ENCODE measurements around the gene PCNA. TPM values are rescaled to one million over a fixed set of nuclear protein-coding genes. Genes with fewer than 3 reads are reported as not detected.
"Not testable (repeated sequence)": the region's sequence is repeated elsewhere in the genome, so short reads cannot be mapped to it uniquely, and the experiment has no call there.

The PCNA gene
- total RNA-seq, 4 donors from 2014 or later, result 21.9 to 60.0 (median 54.1) TPM

GRCh38 chr20:5074232-5074674 lies 45.5 kb downstream of the PCNA start:
- Histone ChIP-seq H3K36me3 (no peaks in the 10 kb centered on the region), H3K4me1 (peaks cover 19% of the 10 kb centered on the region), H3K9me3 (no peaks in the 10 kb centered on the region), H3K27me3 (no peaks in the 10 kb centered on the region), H3K4me3 (no peak overlapping the region), H3K27ac (peak overlapping the region; percentile 30)
- DNase-seq (ENCODE audit: low spot score in 2 of 2), result no peak
- WGBS, result 82% methylated on average over 3 of the region's 3 CpGs
- no peak for TF ChIP-seq CTCF (IDR thresholded peaks at IDR 0.05)
- TF ChIP-seq POLR2A (IDR thresholded peaks at IDR 0.05), result no peak
- no peak for TF ChIP-seq EP300 (IDR thresholded peaks at IDR 0.05)
- no peak for TF ChIP-seq POLR2AphosphoS5 (IDR thresholded peaks at IDR 0.05)

- Histone ChIP-seq H3K27me3 (no peaks in the 10 kb centered on the region), H3K36me3 (no peaks in the 10 kb centered on the region), H3K4me3 (no peak overlapping the region), H3K9me3 (no peaks in the 10 kb centered on the region), H3K4me1 (peaks cover 16% of the 10 kb centered on the region), H3K27ac (peak overlapping the region; percentile 30)
- no peak for DNase-seq (ENCODE audit: low spot score in 2 of 2)
- TF ChIP-seq POLR2AphosphoS5 (IDR thresholded peaks at IDR 0.05), result no peak
- no peak for TF ChIP-seq CTCF (IDR thresholded peaks at IDR 0.05)
- WGBS, result 38% methylated on average over 4 of the region's 4 CpGs
Observed at GRCh38 chr20:5073660-5074231, 46.0 kb downstream of the PCNA start.

DNA sequence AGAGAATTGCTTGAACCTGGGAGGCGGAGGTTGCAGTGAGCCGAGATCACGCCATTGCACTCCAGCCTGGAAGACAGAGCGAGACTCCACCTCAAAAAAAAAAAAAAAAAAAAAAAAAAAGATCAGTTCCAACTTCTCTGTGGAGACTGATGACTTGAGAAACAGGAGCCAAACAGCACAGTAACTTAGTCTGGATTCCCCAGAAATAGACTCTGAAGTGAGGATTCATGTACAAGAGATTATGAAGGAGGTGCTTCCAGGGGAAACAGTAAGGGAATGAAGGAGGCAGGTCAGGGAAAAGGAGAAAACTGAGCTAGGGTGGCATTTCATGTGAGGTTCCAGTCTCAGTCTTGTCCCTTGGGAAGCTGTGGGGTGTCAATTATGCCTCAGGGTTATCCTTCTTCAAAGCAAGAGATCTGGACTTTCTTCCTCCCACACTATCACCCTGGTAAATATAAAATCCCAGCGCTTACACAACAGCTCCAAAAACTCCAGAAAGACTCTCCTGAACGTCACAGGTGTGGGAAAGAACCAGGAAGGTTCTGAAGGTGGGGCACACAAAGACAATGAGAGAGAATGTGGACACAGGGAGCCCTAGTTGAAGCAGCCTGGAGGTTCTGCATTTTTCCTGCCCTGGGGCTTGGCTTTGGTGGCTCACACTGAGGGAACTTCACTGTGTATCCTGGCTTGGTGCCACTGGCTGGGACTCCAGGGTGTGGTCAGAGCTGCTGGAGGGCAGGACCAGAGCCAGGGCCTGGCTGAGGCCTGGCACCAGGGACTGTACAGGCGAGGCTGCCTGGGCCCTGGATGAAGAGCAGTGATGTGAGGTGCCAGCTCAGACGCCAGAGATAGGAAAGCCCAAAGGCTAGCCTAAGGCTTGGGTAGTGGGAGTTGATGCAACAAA lies 46.8 kb downstream of the PCNA start:
- H3K9me3 ChIP-seq, result no peaks in the 10 kb centered on the region
- no peaks in the 10 kb centered on the region for H3K36me3 ChIP-seq
- H3K27me3 ChIP-seq, result no peaks in the 10 kb centered on the region
- H3K4me3 ChIP-seq, result no peak overlapping the region
- 57% methylated on average over 6 of the region's 8 CpGs for WGBS
- peak overlapping the region; percentile 30 for H3K27ac ChIP-seq
- DNase-seq (ENCODE audit: low spot score in 2 of 2), result peak; percentile 91 to 94
- H3K4me1 ChIP-seq, result peaks cover 13% of the 10 kb centered on the region
- no peak for TF ChIP-seq POLR2A (IDR thresholded peaks at IDR 0.05)
- no peak for TF ChIP-seq CTCF (IDR thresholded peaks at IDR 0.05)
- no peak for TF ChIP-seq EP300 (IDR thresholded peaks at IDR 0.05)
- no peak for TF ChIP-seq POLR2AphosphoS5 (IDR thresholded peaks at IDR 0.05)

DNA sequence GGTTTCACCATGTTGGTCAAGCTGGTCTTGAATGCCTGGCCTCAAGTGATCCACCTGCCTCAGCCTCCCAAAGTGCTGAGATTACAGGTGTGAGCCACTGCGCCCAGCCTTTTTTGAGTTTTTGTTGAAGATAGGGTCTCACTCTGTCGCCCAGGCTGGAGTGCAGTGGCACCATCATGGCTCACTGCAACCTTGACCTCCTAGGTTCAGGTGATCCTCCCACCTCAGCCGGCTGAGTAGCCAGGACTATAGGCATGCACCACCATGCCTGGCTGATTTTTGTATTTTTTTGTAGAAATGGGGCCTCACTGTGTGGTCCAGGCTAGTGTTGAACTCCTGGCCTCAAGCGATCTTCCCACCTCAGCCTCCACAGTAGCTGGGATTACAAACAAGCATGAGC lies 47.8 kb downstream of the PCNA start:
- not testable (repeated sequence) for H3K27ac ChIP-seq; H3K9me3 ChIP-seq; H3K4me3 ChIP-seq; H3K27me3 ChIP-seq; H3K36me3 ChIP-seq; DNase-seq (ENCODE audit: low spot score in 2 of 2)
- H3K4me1 ChIP-seq, result peaks cover 13% of the 10 kb centered on the region
- WGBS, result 100% methylated on average over 4 of the region's 4 CpGs

DNA sequence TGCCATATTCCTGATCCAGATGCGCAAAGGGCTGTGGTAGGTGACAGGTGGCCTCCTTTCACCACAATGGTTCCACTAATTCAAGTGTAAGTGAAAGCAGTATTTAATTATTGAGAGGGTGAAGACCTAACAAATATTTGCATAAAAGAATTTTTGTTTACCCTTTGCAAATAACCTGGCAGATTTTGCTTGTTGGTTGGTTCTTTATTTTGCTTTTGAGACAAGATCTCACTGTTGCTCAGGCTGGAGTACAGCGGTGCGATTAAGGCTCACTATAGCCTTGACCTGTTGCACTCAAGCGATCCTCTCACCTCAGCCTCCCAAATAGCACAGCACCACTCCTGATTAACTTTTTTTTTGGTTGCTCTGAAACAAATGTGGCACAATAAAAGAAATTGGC lies 49.2 kb downstream of the PCNA start:
- Histone ChIP-seq H3K27ac (no peak overlapping the region), H3K4me1 (peaks cover 13% of the 10 kb centered on the region), H3K27me3 (no peaks in the 10 kb centered on the region), H3K36me3 (no peaks in the 10 kb centered on the region), H3K9me3 (no peaks in the 10 kb centered on the region), H3K4me3 (no peak overlapping the region)
- TF ChIP-seq POLR2AphosphoS5 (IDR thresholded peaks at IDR 0.05), result no peak
- TF ChIP-seq CTCF (IDR thresholded peaks at IDR 0.05), result no peak
- TF ChIP-seq EP300 (IDR thresholded peaks at IDR 0.05), result no peak
- TF ChIP-seq POLR2A (IDR thresholded peaks at IDR 0.05), result no peak
- DNase-seq (ENCODE audit: low spot score in 2 of 2), result no peak
- 92% methylated on average over 4 of the region's 4 CpGs for WGBS
